H1 (cell line): ENCODE results near the gene KIF25. TPM values are rescaled to one million over a fixed set of nuclear protein-coding genes. Genes with fewer than 3 reads are reported as not detected.

Experiments
- CTCF ChIA-PET: fragments of 300-600 bp; sonication (Branson Sonifier 250); formaldehyde crosslinking; loops from one replicate; lab custom pipeline; 2021; ENCODE audit not compliant: partially characterized antibody; lab: Charles Lee
- POLR2A ChIA-PET: fragments of 300-600 bp; sonication (Branson Sonifier 250); formaldehyde crosslinking; loops from one replicate; lab custom pipeline; 2021; ENCODE audit warnings: inconsistent platforms; ENCODE audit not compliant: partially characterized antibody; lab: Charles Lee
- DNase-seq, 2 experiments: peaks; one replicate each; pipeline versions ENCODE4 v3.0.0 to v3.0.0-alpha.2; 2010 to 2022; ENCODE audit warnings: low spot score in 2 of 2, low read depth in 1 of 2, mixed read lengths in 1 of 2
- FAIRE-seq: peaks from 2 replicates; lab custom pipeline; 2011; peaks lifted over from hg19 to GRCh38; lab: Jason Lieb, UNC
- H2AFZ ChIP-seq: 2 replicates; pipeline ENCODE4 v1.8.1; 2012; ENCODE audit warnings: low read length, inconsistent platforms
- H2AK5ac ChIP-seq: 2 replicates; pipeline ENCODE4 v1.6.1; 2013; ENCODE audit warnings: low read depth, low read length
- H2BK120ac ChIP-seq: replicated peaks from 2 replicates; pipeline ENCODE3; 2013; ENCODE audit warnings: low read depth, low read length, inconsistent platforms
- H2BK12ac ChIP-seq: 2 replicates; pipeline ENCODE4 v1.6.1; 2013; ENCODE audit warnings: low read depth, low read length
- H2BK15ac ChIP-seq: 2 replicates; pipeline ENCODE4 v1.6.1; 2013; ENCODE audit warnings: low read length
- H2BK20ac ChIP-seq: 2 replicates; pipeline ENCODE4 v1.6.1; 2013; ENCODE audit warnings: low read length
- H2BK5ac ChIP-seq: 2 replicates; pipeline ENCODE4 v1.6.1; 2013; ENCODE audit warnings: low read depth, low read length
- H3K14ac ChIP-seq: 2 replicates; pipeline ENCODE4 v1.6.1; 2013; ENCODE audit warnings: inconsistent platforms; ENCODE audit not compliant: insufficient read length
- H3K18ac ChIP-seq: 2 replicates; pipeline ENCODE4 v1.6.1; 2013; ENCODE audit warnings: low read length; ENCODE audit errors: extremely low read depth
- H3K23ac ChIP-seq: 2 replicates; pipeline ENCODE4 v1.6.1; 2013; ENCODE audit warnings: inconsistent platforms; ENCODE audit not compliant: insufficient read length
- H3K23me2 ChIP-seq: 2 replicates; pipeline ENCODE4 v1.6.1; 2013; ENCODE audit warnings: low read depth, low read length
- H3K27ac ChIP-seq: 2 replicates; pipeline ENCODE4 v1.6.1; 2011; ENCODE audit warnings: low read depth, low read length, inconsistent platforms
- H3K27me3 ChIP-seq, 4 experiments: replicated peaks in 1 of 4; 1 replicate in 1 of 4; 2 replicates in 3 of 4; pipeline versions ENCODE4 v1.6.1 to v1.8.1; 2011 to 2013; ENCODE audit warnings: low read length in 3 of 4, mild to moderate bottlenecking in 3 of 4, inconsistent platforms in 2 of 4, mixed read lengths in 2 of 4, moderate library complexity in 1 of 4; ENCODE audit not compliant: control insufficient read depth in 3 of 4, insufficient read depth in 3 of 4; ENCODE audit errors: extremely low read depth in 1 of 4
- H3K36me3 ChIP-seq, 4 experiments: 2 replicates each; pipeline versions ENCODE4 v1.6.1 to v1.8.1; 2011 to 2013; ENCODE audit warnings: mild to moderate bottlenecking in 4 of 4, low read length in 3 of 4, moderate library complexity in 2 of 4, control low read depth in 1 of 4, inconsistent platforms in 1 of 4; ENCODE audit not compliant: insufficient read depth in 4 of 4, control insufficient read depth in 2 of 4
- H3K4ac ChIP-seq: replicated peaks from 2 replicates; pipeline ENCODE3; 2013; ENCODE audit warnings: low read length, low read depth, mixed read lengths, inconsistent platforms; ENCODE audit not compliant: insufficient read length
- H3K4me1 ChIP-seq, 4 experiments: replicated peaks in 1 of 4; 1 replicate in 1 of 4; 2 replicates in 3 of 4; pipeline versions ENCODE4 v1.6.1 to v1.8.1; 2011 to 2013; ENCODE audit warnings: low read length in 3 of 4, inconsistent platforms in 2 of 4, mixed read lengths in 1 of 4; ENCODE audit not compliant: insufficient read depth in 4 of 4, control insufficient read depth in 3 of 4
- H3K4me2 ChIP-seq, 2 experiments: 2 replicates each; pipeline versions ENCODE4 v1.6.1 to v1.8.1; 2011 to 2013; ENCODE audit warnings: low read depth in 2 of 2, low read length in 2 of 2, control low read depth in 1 of 2, inconsistent platforms in 1 of 2, mild to moderate bottlenecking in 1 of 2; ENCODE audit not compliant: insufficient read depth in 1 of 2
- H3K4me3 ChIP-seq, 4 experiments: fragments of 200-600, 300-600 bp in 1 of 4; sonication (generic), shearing (Covaris generic), sonication (Bioruptor Twin) in 1 of 4; 2 replicates each; pipeline versions ENCODE4 v1.5.1 to v1.8.1; 2011 to 2016; ENCODE audit warnings: low read length in 4 of 4, low read depth in 3 of 4, control low read depth in 2 of 4, inconsistent platforms in 2 of 4, mild to moderate bottlenecking in 2 of 4, mixed read lengths in 1 of 4, moderate library complexity in 1 of 4; ENCODE audit not compliant: insufficient read depth in 2 of 4; ENCODE audit errors: extremely low read depth in 1 of 4
- H3K56ac ChIP-seq: replicated peaks from 2 replicates; pipeline ENCODE3; 2013; ENCODE audit warnings: low read depth, mild to moderate bottlenecking, mixed read lengths, low read length, inconsistent platforms; ENCODE audit not compliant: insufficient read length
- H3K79me1 ChIP-seq: 2 replicates; pipeline ENCODE4 v1.6.1; 2013; ENCODE audit warnings: low read depth, low read length, control low read depth
- H3K79me2 ChIP-seq, 2 experiments: 2 replicates each; pipeline versions ENCODE4 v1.6.1 to v1.8.1; 2012 to 2013; ENCODE audit warnings: low read length in 2 of 2, mild to moderate bottlenecking in 2 of 2, inconsistent platforms in 1 of 2; ENCODE audit not compliant: insufficient read depth in 2 of 2, control insufficient read depth in 1 of 2
- H3K9ac ChIP-seq, 4 experiments: replicated peaks in 1 of 4; 1 replicate in 1 of 4; 2 replicates in 3 of 4; pipeline versions ENCODE4 v1.6.1 to v1.8.1; 2011 to 2013; ENCODE audit warnings: low read depth in 3 of 4, low read length in 3 of 4, control low read depth in 2 of 4, mild to moderate bottlenecking in 2 of 4, moderate library complexity in 2 of 4, inconsistent platforms in 1 of 4; ENCODE audit errors: extremely low read depth in 1 of 4
- H3K9me3 ChIP-seq, 2 experiments: 2 replicates each; pipeline versions ENCODE4 v1.6.1 to v1.8.1; 2012 to 2013; ENCODE audit warnings: mild to moderate bottlenecking in 2 of 2, moderate library complexity in 2 of 2, control low read depth in 1 of 2, inconsistent platforms in 1 of 2, low read depth in 1 of 2, low read length in 1 of 2, mixed read lengths in 1 of 2; ENCODE audit not compliant: insufficient read depth in 2 of 2
- H4K20me1 ChIP-seq, 2 experiments: replicated peaks in 1 of 2; 2 replicates each; pipeline versions ENCODE3 to v1.8.1; 2011 to 2013; ENCODE audit warnings: inconsistent platforms in 2 of 2, low read length in 2 of 2, mild to moderate bottlenecking in 1 of 2; ENCODE audit not compliant: insufficient read depth in 2 of 2, control insufficient read depth in 1 of 2
- H4K5ac ChIP-seq: 2 replicates; pipeline ENCODE4 v1.6.1; 2013; ENCODE audit warnings: low read length, low read depth, mixed read lengths, inconsistent platforms; ENCODE audit not compliant: insufficient read length
- H4K8ac ChIP-seq: 2 replicates; pipeline ENCODE4 v1.8.0; 2013; ENCODE audit warnings: mild to moderate bottlenecking, moderate library complexity, low read length, inconsistent platforms; ENCODE audit not compliant: insufficient read depth; ENCODE audit errors: extremely low read depth
- H4K91ac ChIP-seq: replicated peaks from 2 replicates; pipeline ENCODE3; 2013; ENCODE audit warnings: low read length, mixed read lengths, inconsistent platforms; ENCODE audit not compliant: insufficient read length
- BACH1 ChIP-seq: IDR thresholded peaks from 2 replicates; pipeline ENCODE4 v1.6.1; 2012; ENCODE audit warnings: low read length, improper control_type of control experiment
- KDM4A ChIP-seq: IDR thresholded peaks from one replicate; pipeline ENCODE4 v1.7.1; 2012; ENCODE audit warnings: low read depth, mild to moderate bottlenecking, moderate library complexity, low read length, inconsistent platforms; ENCODE audit not compliant: severe bottlenecking
- POLR2A ChIP-seq, 2 experiments: IDR thresholded peaks; 1 replicate in 1 of 2; 2 replicates in 1 of 2; pipeline ENCODE4 v1.6.1; 2011; ENCODE audit warnings: low read depth in 2 of 2, low read length in 2 of 2, mild to moderate bottlenecking in 2 of 2; ENCODE audit errors: control extremely low read depth in 1 of 2
- POU5F1 ChIP-seq: IDR thresholded peaks from 2 replicates; pipeline ENCODE4 v1.6.1; 2011; ENCODE audit warnings: low read depth, mild to moderate bottlenecking, low read length, moderate library complexity
- RBBP5 ChIP-seq: IDR thresholded peaks from 2 replicates; pipeline ENCODE4 v1.7.1; 2012; ENCODE audit warnings: low read depth, mild to moderate bottlenecking, inconsistent platforms, low read length, moderate library complexity, borderline replicate concordance
- RXRA ChIP-seq: IDR thresholded peaks from 2 replicates; pipeline ENCODE4 v1.6.1; 2011; ENCODE audit warnings: low read depth, mild to moderate bottlenecking, low read length, moderate library complexity; ENCODE audit not compliant: insufficient read depth
- WGBS, 2 experiments: shearing (Covaris generic) in 1 of 2; methylation state at CpG; one replicate each; pipeline versions ENCODE4 v1.1.6 to v1.1.7; 2013 to 2015; ENCODE audit warnings: low lambda C conversion rate in 2 of 2, mixed read lengths in 2 of 2, inconsistent platforms in 1 of 2, low coverage in 1 of 2, missing lambda C conversion rate in 1 of 2; ENCODE audit not compliant: insufficient replicate concordance in 2 of 2, insufficient coverage in 1 of 2, insufficient read length in 1 of 2; ENCODE audit errors: extremely low coverage in 1 of 2, missing lambda C conversion rate in 1 of 2; 5-methylcytosine and 5-hydroxymethylcytosine counted together
- polyA plus RNA-seq, 7 experiments: library from polyadenylated mRNA; depleted of rRNA in 3 of 7; stranded (reverse) in 5 of 7; unstranded in 2 of 7; fragments of >200 nt in 5 of 7; fragments of 200-250 nt in 2 of 7; gene quantifications; 1 replicate in 5 of 7; 2 replicates in 1 of 7; 4 replicates in 1 of 7; pipeline versions ENCODE4 v1.2.1 to v1.2.3, GENCODE V29; 2011 to 2013; ENCODE audit warnings: missing spikeins in 2 of 7, mixed read lengths in 2 of 7
- total RNA-seq: library from RNA; stranded (reverse); fragmentation: NEBNext Ultra II Directional; extraction: Animal tissue kit (Norgen Biotek cat#: 25700); gene quantifications from 2 replicates; pipeline ENCODE4 v1.2.1, GENCODE V29; 2021

KIF25 gene
- total and polyA plus RNA-seq, 2 of the 8 experiments (the other 6 are each of a cell fraction or from before 2014, with no cell fraction given), result 1.5 to 2.0 TPM

DNA sequence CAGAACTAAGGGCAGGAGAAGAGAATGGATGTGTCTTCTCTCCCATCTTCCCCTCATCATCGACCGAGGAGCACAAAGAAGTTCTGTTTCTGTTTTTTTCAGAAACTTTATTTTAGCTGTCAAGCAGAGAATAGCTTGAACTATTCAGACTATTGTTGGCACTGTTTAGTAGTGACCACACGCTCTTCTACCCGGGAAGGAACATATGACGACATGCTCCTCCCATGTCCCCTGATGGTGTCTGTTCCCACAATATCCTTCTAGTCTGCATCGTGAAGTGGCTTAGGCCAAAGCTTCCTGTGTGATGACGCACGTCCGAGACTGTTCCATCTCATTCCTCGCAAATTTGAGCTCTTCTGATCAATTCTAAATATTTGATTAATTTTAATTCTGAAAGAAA is 27.2 kb upstream of the KIF25 start:
- Histone ChIP-seq H4K5ac (no peak overlapping the region), H2BK12ac (no peak overlapping the region), H3K4me3 (no peak overlapping the region), H3K14ac (no peak overlapping the region), H2BK15ac (no peak overlapping the region), H2AFZ (no peak overlapping the region), H3K23me2 (no peaks in the 10 kb centered on the region), H3K18ac (no peak overlapping the region), H3K27me3 (no peaks in the 10 kb centered on the region), H3K4me1 (peaks cover 0 to 10% (median 6%) of the 10 kb centered on the region in 4 experiments; a peak in 5 of 7 replicates), H3K4ac (no peak overlapping the region), H2BK5ac (no peak overlapping the region), H3K36me3 (peaks cover 4 to 43% (median 25%) of the 10 kb centered on the region in 4 experiments; a peak in 6 of 8 replicates), H4K20me1 (peaks cover 4 to 6% of the 10 kb centered on the region in 2 experiments), H2BK120ac (no peak overlapping the region), H3K9ac (no peak overlapping the region), H3K79me2 (no peaks in the 10 kb centered on the region), H3K79me1 (no peaks in the 10 kb centered on the region), H3K27ac (no peak overlapping the region), H2AK5ac (no peak overlapping the region), H3K4me2 (no peak overlapping the region), H3K56ac (no peak overlapping the region), H4K8ac (no peak overlapping the region), H4K91ac (no peak overlapping the region), H3K23ac (no peak overlapping the region), H2BK20ac (no peak overlapping the region), H3K9me3 (no peaks in the 10 kb centered on the region)
- ChIA-PET POLR2A (no interaction called here), CTCF (interaction anchor here (1.2 to 1.5 kb wide), 2 partner anchors 12 to 148 kb away, joined by 3 read pairs; no protein-coding TSS in a partner anchor)
- DNase-seq, result no peak
- 91% methylated on average over 10 of the region's 10 CpGs; no CpG with 5 or more reads in 1 of the 2 experiments for WGBS, 2 experiments
- TF ChIP-seq BACH1 (no peak), POU5F1 (no peak), POLR2A (IDR thresholded peaks at IDR 0.05; ENCODE audit: control extremely low read depth in 1 of 2, low read depth in 2 of 2, low read length in 2 of 2) (no peak), RBBP5 (no peak), KDM4A (no peak), RXRA (no peak)
- FAIRE-seq, result no peak
